Measurements from ENCODE around the gene FBXO24. TPM values are rescaled to one million over a fixed set of nuclear protein-coding genes. Genes with fewer than 3 reads are reported as not detected.

Gene FBXO24
- total RNA-seq, 2 experiments from 2014 or later, result 0.37 to 0.45 TPM

GRCh38 chr7:100568176-100568895 lies 17.8 kb upstream of the FBXO24 start:
- DNase-seq, result no peak
- peak overlapping the region; percentile 80 for H3K27ac Mint-ChIP-seq
- POLR2A ChIA-PET, result interaction anchor here (0.6 kb wide), 1 partner anchor 11 kb away, joined by 4 read pairs; no protein-coding TSS in a partner anchor
- CTCF ChIA-PET, result interaction anchor here (1.0 to 2.0 kb wide), 6 partner anchors 8 to 157 kb away, joined by 3 to 11 read pairs (median 4); partner anchors contain the start of genes FBXO24 and LRCH4
- H3K36me3 Mint-ChIP-seq (ENCODE audit: low read depth), result peaks cover 23% of the 10 kb centered on the region
- H3K9me3 Mint-ChIP-seq (ENCODE audit: insufficient read depth), result no peaks in the 10 kb centered on the region
- no peaks in the 10 kb centered on the region for H3K27me3 Mint-ChIP-seq (ENCODE audit: low read depth)
- peaks cover 66% of the 10 kb centered on the region for H3K4me1 Mint-ChIP-seq (ENCODE audit: low read depth)
- H3K4me3 Mint-ChIP-seq, result no peak overlapping the region
- no peak for ATAC-seq

- Mint-ChIP-seq H3K9me3 (ENCODE audit: insufficient read depth) (no peaks in the 10 kb centered on the region), H3K27ac (peak overlapping the region; percentile 77), H3K4me1 (ENCODE audit: low read depth) (peaks cover 58% of the 10 kb centered on the region), H3K36me3 (ENCODE audit: low read depth) (peaks cover 17% of the 10 kb centered on the region), H3K27me3 (ENCODE audit: low read depth) (no peaks in the 10 kb centered on the region), H3K4me3 (peak overlapping the region; percentile 40)
- ChIA-PET POLR2A (interaction anchor here (0.6 kb wide), 1 partner anchor 10 kb away, joined by 4 read pairs; no protein-coding TSS in a partner anchor), CTCF (interaction anchor here (0.8 to 2.0 kb wide), 8 partner anchors 9 to 157 kb away, joined by 3 to 11 read pairs (median 4); partner anchors contain the start of genes FBXO24, LRCH4 and POP7)
- ATAC-seq, result peak; percentile 35
- peak; percentile 61 for DNase-seq
Measured at GRCh38 chr7:100568896-100569844, 17.0 kb upstream of the FBXO24 start.

GRCh38 chr7:100570954-100571828 lies 14.9 kb upstream of the FBXO24 start:
- Mint-ChIP-seq H3K36me3 (ENCODE audit: low read depth) (peaks cover 29% of the 10 kb centered on the region), H3K27ac (no peak overlapping the region), H3K4me1 (ENCODE audit: low read depth) (peaks cover 56% of the 10 kb centered on the region), H3K4me3 (no peak overlapping the region), H3K9me3 (ENCODE audit: insufficient read depth) (no peaks in the 10 kb centered on the region), H3K27me3 (ENCODE audit: low read depth) (no peaks in the 10 kb centered on the region)
- CTCF ChIA-PET, result interaction anchor here (1.6 to 1.9 kb wide), 2 partner anchors 15 to 134 kb away, joined by 6 to 7 read pairs; partner anchors contain the start of genes FBXO24, LRCH4 and POP7
- ATAC-seq (no peak), DNase-seq (no peak)
- POLR2A ChIA-PET, result interaction anchor here (0.8 to 1.7 kb wide), 6 partner anchors 11 to 142 kb away, joined by 3 to 11 read pairs (median 4); partner anchors contain the start of genes FBXO24, LRCH4, PPP1R35 and TSC22D4

GRCh38 chr7:100571829-100572116 lies 14.4 kb upstream of the FBXO24 start:
- H3K27ac Mint-ChIP-seq, result no peak overlapping the region

GRCh38 chr7:100572281-100572948 lies 13.7 kb upstream of the FBXO24 start:
- Mint-ChIP-seq H3K4me1 (ENCODE audit: low read depth) (peaks cover 45% of the 10 kb centered on the region), H3K4me3 (no peak overlapping the region), H3K27ac (no peak overlapping the region), H3K27me3 (ENCODE audit: low read depth) (no peaks in the 10 kb centered on the region), H3K9me3 (ENCODE audit: insufficient read depth) (no peaks in the 10 kb centered on the region), H3K36me3 (ENCODE audit: low read depth) (peaks cover 29% of the 10 kb centered on the region)
- DNase-seq, result no peak
- CTCF ChIA-PET, result interaction anchor here (0.8 to 1.0 kb wide), 2 partner anchors 8 to 14 kb away, joined by 3 to 5 read pairs; no protein-coding TSS in a partner anchor
- ATAC-seq, result no peak
- POLR2A ChIA-PET, result no interaction called here

More at GRCh38 chr7:100571829-100572116, 14.4 kb upstream of the FBXO24 start:
- H3K27me3 Mint-ChIP-seq (ENCODE audit: low read depth), result no peaks in the 10 kb centered on the region
- ATAC-seq (no peak), DNase-seq (no peak)
- no peak overlapping the region for H3K4me3 Mint-ChIP-seq
- H3K36me3 Mint-ChIP-seq (ENCODE audit: low read depth), result peaks cover 29% of the 10 kb centered on the region
- no peaks in the 10 kb centered on the region for H3K9me3 Mint-ChIP-seq (ENCODE audit: insufficient read depth)
- H3K4me1 Mint-ChIP-seq (ENCODE audit: low read depth), result peaks cover 51% of the 10 kb centered on the region
- ChIA-PET CTCF (interaction anchor here (1.6 to 1.9 kb wide), 2 partner anchors 14 to 134 kb away, joined by 6 to 7 read pairs; partner anchors contain the start of genes FBXO24, LRCH4 and POP7), POLR2A (interaction anchor here (0.8 to 1.7 kb wide), 5 partner anchors 10 to 135 kb away, joined by 3 to 11 read pairs (median 5); partner anchors contain the start of genes FBXO24, LRCH4, PPP1R35 and TSC22D4)

GRCh38 chr7:100572949-100573675 lies 13.0 kb upstream of the FBXO24 start:
- ChIA-PET CTCF (interaction anchor here (1.0 kb wide), 1 partner anchor 9 kb away, joined by 5 read pairs; no protein-coding TSS in a partner anchor), POLR2A (no interaction called here)
- Mint-ChIP-seq H3K4me3 (no peak overlapping the region), H3K9me3 (ENCODE audit: insufficient read depth) (no peaks in the 10 kb centered on the region), H3K27me3 (ENCODE audit: low read depth) (no peaks in the 10 kb centered on the region), H3K27ac (no peak overlapping the region), H3K4me1 (ENCODE audit: low read depth) (peaks cover 38% of the 10 kb centered on the region), H3K36me3 (ENCODE audit: low read depth) (peaks cover 34% of the 10 kb centered on the region)
- DNase-seq, result no peak
- no peak for ATAC-seq

GRCh38 chr7:100573691-100574361 lies 12.3 kb upstream of the FBXO24 start, which contains the start of gene SAP25:
Gene SAP25 (minus strand): TSS chr7:100573900. CDS start chr7:100573742, 158 bp downstream.
- no peak within 1 kb of the TSS for H3K4me3 Mint-ChIP-seq
- H3K4me1 Mint-ChIP-seq (ENCODE audit: low read depth), result peaks cover 31% of the 10 kb centered on the region
- H3K27ac Mint-ChIP-seq, result no peak within 1 kb of the TSS
- ATAC-seq, result no peak
- POLR2A ChIA-PET, result no interaction called here
- CTCF ChIA-PET, result no interaction called here
- no peak for DNase-seq
- no peaks in the 10 kb centered on the region for H3K27me3 Mint-ChIP-seq (ENCODE audit: low read depth)
- no peaks in the 10 kb centered on the region for H3K9me3 Mint-ChIP-seq (ENCODE audit: insufficient read depth)
- peaks cover 41% of the 10 kb centered on the region for H3K36me3 Mint-ChIP-seq (ENCODE audit: low read depth)

- POLR2A ChIA-PET, result no interaction called here
Measured at GRCh38 chr7:100574362-100575205, 11.5 kb upstream of the FBXO24 start.

GRCh38 chr7:100575206-100575631 lies 10.9 kb upstream of the FBXO24 start:
- DNase-seq (no peak), ATAC-seq (no peak)
- Mint-ChIP-seq H3K4me3 (no peak overlapping the region), H3K4me1 (ENCODE audit: low read depth) (peaks cover 18% of the 10 kb centered on the region), H3K27me3 (ENCODE audit: low read depth) (no peaks in the 10 kb centered on the region), H3K36me3 (ENCODE audit: low read depth) (peaks cover 44% of the 10 kb centered on the region), H3K27ac (no peak overlapping the region), H3K9me3 (ENCODE audit: insufficient read depth) (no peaks in the 10 kb centered on the region)
- POLR2A ChIA-PET, result no interaction called here
- CTCF ChIA-PET, result no interaction called here

More at GRCh38 chr7:100574362-100575205, 11.5 kb upstream of the FBXO24 start:
- Mint-ChIP-seq H3K27ac (no peak overlapping the region), H3K9me3 (ENCODE audit: insufficient read depth) (no peaks in the 10 kb centered on the region), H3K4me3 (no peak overlapping the region), H3K27me3 (ENCODE audit: low read depth) (no peaks in the 10 kb centered on the region), H3K4me1 (ENCODE audit: low read depth) (peaks cover 23% of the 10 kb centered on the region), H3K36me3 (ENCODE audit: low read depth) (peaks cover 44% of the 10 kb centered on the region)
- CTCF ChIA-PET, result no interaction called here
- ATAC-seq (no peak), DNase-seq (no peak)

Data from activated CD8-positive, alpha-beta T cell treated with anti-CD3 and anti-CD28 coated beads, Interleukin-2, amount 10 ng/mL, durations not matched to agents 7 days and 5 days (primary cell).